Gastrocnemius medialis (tissue), 4 donors: Measurements from ENCODE around the gene DCTN2. TPM values are rescaled to one million over a fixed set of nuclear protein-coding genes. Genes with fewer than 3 reads are reported as not detected.
"Not testable (repeated sequence)": the region's sequence is repeated elsewhere in the genome, so short reads cannot be mapped to it uniquely, and the experiment has no call there.

Experiments
- ATAC-seq, 2 donors: fragments of 150-250 bp; one replicate each; pipeline ENCODE4 v1.9.1; 2016
- DNase-seq, 2 donors: peaks; one replicate each; pipeline ENCODE4 v3.0.0-alpha.2; 2019
- H3K27ac ChIP-seq, 4 donors: fragments of 200-600 bp; sonication (generic); 1 replicate in 1 of 4; 2 replicates in 3 of 4; pipeline ENCODE4 v1.5.1; 2016 to 2018; ENCODE audit warnings: mild to moderate bottlenecking in 2 of 4, moderate library complexity in 1 of 4
- H3K27me3 ChIP-seq, 3 donors: fragments of 200-600 bp; sonication (generic) in 2 of 3; 1 replicate in 1 of 3; 2 replicates in 2 of 3; pipeline versions ENCODE4 v1.5.1 to v1.6.0; 2016 to 2019; ENCODE audit warnings: mild to moderate bottlenecking in 1 of 3, moderate library complexity in 1 of 3
- H3K36me3 ChIP-seq, 2 donors: fragments of 200-600 bp; sonication (generic) in 1 of 2; one replicate each; pipeline ENCODE4 v1.5.1; 2017 to 2018
- H3K4me1 ChIP-seq, 2 donors: fragments of 200-600 bp; sonication (generic) in 1 of 2; one replicate each; pipeline ENCODE4 v1.5.1; 2016 to 2017; ENCODE audit warnings: mild to moderate bottlenecking in 2 of 2
- H3K4me3 ChIP-seq, 4 donors: fragments of 200-600 bp; sonication (generic) in 3 of 4; 1 replicate in 1 of 4; 2 replicates in 3 of 4; pipeline ENCODE4 v1.5.1; 2016 to 2019; ENCODE audit warnings: mild to moderate bottlenecking in 2 of 4
- H3K9me3 ChIP-seq, 3 donors: fragments of 200-600 bp; sonication (generic) in 2 of 3; 1 replicate in 1 of 3; 2 replicates in 2 of 3; pipeline ENCODE4 v1.5.1; 2016 to 2019
- CTCF ChIP-seq, 5 experiments: fragments of 450-650 bp in 3 of 5; fragments of 200-600 bp in 2 of 5; sonication (generic) in 2 of 5; IDR thresholded peaks in 4 of 5; conservative IDR thresholded peaks in 1 of 5; 1 replicate in 4 of 5; 2 replicates in 1 of 5; pipeline ENCODE4 v1.5.1; 2016 to 2019; ENCODE audit warnings: antibody characterized with exemption in 5 of 5, mild to moderate bottlenecking in 3 of 5, moderate library complexity in 3 of 5
- POLR2A ChIP-seq, 2 donors: fragments of 450-650 bp; IDR thresholded peaks; one replicate each; pipeline ENCODE4 v1.6.1; 2017; ENCODE audit warnings: antibody characterized with exemption in 2 of 2, mild to moderate bottlenecking in 2 of 2, moderate library complexity in 2 of 2
- in situ Hi-C, 4 donors: fragments of 200-750 bp; cut with MboI; loops; one replicate each; pipeline versions ENCODE4 v1.15.0 to v1.8.0; 2017; ENCODE audit warnings: low sequenced_read_pairs in 4 of 4
- intact Hi-C: fragments of 100-400 bp; cut with DNase I; formaldehyde crosslinking; loops from one replicate; pipeline ENCODE4 v1.15.1; 2023; ENCODE audit warnings: low total_unique reads
- total RNA-seq, 4 donors: library from RNA; depleted of rRNA; stranded (reverse); fragments of >200 nt; gene quantifications; one replicate each; pipeline versions ENCODE4 v1.1.0 to v1.2.3, GENCODE V29; 2016

The DCTN2 gene
- total RNA-seq, 4 donors from 2014 or later: 147 to 265 (median 177) TPM

GRCh38 chr12:57590864-57591781, 44.1 kb upstream of the DCTN2 start, which contains the start of gene PIP4K2C:
Gene PIP4K2C (plus strand): TSS chr12:57591192. CDS start chr12:57591290, 98 bp downstream.
- intact Hi-C loops (loop anchor here (2.0 kb wide), 1 partner anchor 104 kb away; the partner anchor contains the start of gene OS9), in situ Hi-C loops (no loop called here)
- DNase-seq (peak; percentile 66 to 74), ATAC-seq (peak; percentile 92 to 95)
- Histone ChIP-seq H3K27ac (peak within 1 kb of the TSS; percentile 66 to 79 (median 76)), H3K27me3 (no peaks in the 10 kb centered on the region), H3K9me3 (no peaks in the 10 kb centered on the region), H3K36me3 (peaks cover 0 to 9% of the 10 kb centered on the region in 2 donors), H3K4me1 (peaks cover 8 to 13% of the 10 kb centered on the region in 2 donors), H3K4me3 (peak within 1 kb of the TSS; percentile 79 to 94 (median 86))
- TF ChIP-seq POLR2A (IDR thresholded peaks at IDR 0.05) (peak in 1 of 2 donors; percentile 37), CTCF (IDR thresholded peaks at IDR 0.05 in 4 of 5, conservative IDR thresholded peaks at IDR 0.05 in 1 of 5) (no peak)

GRCh38 chr12:57590479-57590863, 43.5 kb upstream of the DCTN2 start:
- Histone ChIP-seq H3K9me3 (no peaks in the 10 kb centered on the region), H3K27me3 (no peaks in the 10 kb centered on the region), H3K4me3 (peak overlapping the region; percentile 79 to 94 (median 86)), H3K4me1 (peaks cover 8 to 13% of the 10 kb centered on the region in 2 donors), H3K27ac (peak overlapping the region; percentile 66 to 79 (median 76)), H3K36me3 (peaks cover 0 to 4% of the 10 kb centered on the region in 2 donors)
- DNase-seq (no peak), ATAC-seq (no peak)
- TF ChIP-seq CTCF (IDR thresholded peaks at IDR 0.05 in 4 of 5, conservative IDR thresholded peaks at IDR 0.05 in 1 of 5): no peak
- no peak for TF ChIP-seq POLR2A (IDR thresholded peaks at IDR 0.05)
- in situ Hi-C loops (no loop called here), intact Hi-C loops (loop anchor here (2.0 kb wide), 1 partner anchor 104 kb away; the partner anchor contains the start of gene OS9)

- intact Hi-C loops: loop anchor here (10.0 kb wide), 1 partner anchor 316 kb away; no protein-coding TSS in a partner anchor
- ATAC-seq, DNase-seq, H3K9me3 ChIP-seq, H3K4me3 ChIP-seq, H3K27ac ChIP-seq, H3K27me3 ChIP-seq, H3K36me3 ChIP-seq: not testable (repeated sequence)
- peaks cover 8 to 13% of the 10 kb centered on the region in 2 donors for H3K4me1 ChIP-seq
- in situ Hi-C loops: loop anchor here in 1 of 4 donors (5.0 kb wide), 1 partner anchor 33 kb away; no protein-coding TSS in a partner anchor
Measured at GRCh38 chr12:57588951-57589610, 42.1 kb upstream of the DCTN2 start.

- Histone ChIP-seq H3K36me3 (no peaks in the 10 kb centered on the region), H3K9me3 (no peaks in the 10 kb centered on the region), H3K4me1 (peaks cover 6 to 9% of the 10 kb centered on the region in 2 donors), H3K4me3 (no peak overlapping the region), H3K27ac (no peak overlapping the region), H3K27me3 (no peaks in the 10 kb centered on the region)
- TF ChIP-seq CTCF (IDR thresholded peaks at IDR 0.05 in 4 of 5, conservative IDR thresholded peaks at IDR 0.05 in 1 of 5) (no peak), POLR2A (IDR thresholded peaks at IDR 0.05) (no peak)
- in situ Hi-C loops (loop anchor here in 1 of 4 donors (5.0 kb wide), 1 partner anchor 35 kb away; no protein-coding TSS in a partner anchor), intact Hi-C loops (loop anchor here (10.0 kb wide), 1 partner anchor 318 kb away; no protein-coding TSS in a partner anchor)
- ATAC-seq: no peak
- no peak for DNase-seq
Measured at GRCh38 chr12:57586832-57587429, 39.9 kb upstream of the DCTN2 start.
